Neural progenitor cell (in vitro differentiated cells): ENCODE results near the gene PPM1H. TPM values are rescaled to one million over a fixed set of nuclear protein-coding genes. Genes with fewer than 3 reads are reported as not detected.

Source experiments
- DNase-seq: peaks from one replicate; pipeline ENCODE4 v3.0.0-alpha.2; 2016; ENCODE audit warnings: low spot score
- H2AFZ ChIP-seq: fragments of 200-600 bp; sonication (generic); replicated peaks from 2 replicates; pipeline ENCODE4 v1.6.1; 2016; ENCODE audit warnings: antibody characterized with exemption
- H3F3A ChIP-seq: fragments of 200-600 bp; sonication (generic); 2 replicates; pipeline ENCODE4 v1.6.1; 2016; ENCODE audit warnings: antibody characterized with exemption, low read depth
- H3K27ac ChIP-seq: fragments of 200-600 bp; sonication (generic); 2 replicates; pipeline ENCODE4 v1.5.1; 2016; ENCODE audit warnings: mild to moderate bottlenecking
- H3K27me3 ChIP-seq: fragments of 200-600 bp; sonication (generic); 2 replicates; pipeline ENCODE4 v1.6.1; 2016; ENCODE audit warnings: mild to moderate bottlenecking, moderate library complexity
- H3K36me3 ChIP-seq: fragments of 200-600 bp; sonication (generic); 2 replicates; pipeline ENCODE4 v1.5.1; 2016
- H3K4me1 ChIP-seq: fragments of 200-600 bp; sonication (generic); 2 replicates; pipeline ENCODE4 v1.6.1; 2016; ENCODE audit warnings: mixed run types
- H3K4me2 ChIP-seq: fragments of 200-600 bp; sonication (generic); 2 replicates; pipeline ENCODE4 v1.6.1; 2016
- H3K4me3 ChIP-seq: fragments of 200-600 bp; sonication (generic); 2 replicates; pipeline ENCODE4 v1.5.1; 2016
- H3K79me2 ChIP-seq: fragments of 200-600 bp; sonication (generic); 2 replicates; pipeline ENCODE4 v1.6.1; 2016; ENCODE audit warnings: low read depth
- H3K9ac ChIP-seq: fragments of 200-600 bp; sonication (generic); 2 replicates; pipeline ENCODE4 v1.6.1; 2016
- H3K9me3 ChIP-seq: fragments of 200-600 bp; sonication (generic); 2 replicates; pipeline ENCODE4 v1.5.1; 2016; ENCODE audit warnings: low read depth
- H4K20me1 ChIP-seq: fragments of 200-600 bp; sonication (generic); 2 replicates; pipeline ENCODE4 v1.6.1; 2016; ENCODE audit warnings: low read depth
- H3K27ac Mint-ChIP-seq: 3 replicates; pipeline ENCODE4 v1.8.0; 2021; ENCODE audit warnings: mixed read lengths
- H3K27me3 Mint-ChIP-seq: 2 replicates; pipeline ENCODE4 v1.8.0; 2022; ENCODE audit warnings: low read depth, mild to moderate bottlenecking, inconsistent platforms, moderate library complexity, mixed read lengths; ENCODE audit not compliant: insufficient read depth
- H3K36me3 Mint-ChIP-seq: 3 replicates; pipeline ENCODE4 v1.8.0; 2021; ENCODE audit warnings: mixed read lengths
- H3K4me1 Mint-ChIP-seq: 3 replicates; pipeline ENCODE4 v1.8.0; 2021; ENCODE audit warnings: mixed read lengths
- H3K4me3 Mint-ChIP-seq: 3 replicates; pipeline ENCODE4 v1.8.0; 2021; ENCODE audit warnings: mild to moderate bottlenecking, moderate library complexity, mixed read lengths
- H3K9me3 Mint-ChIP-seq: 3 replicates; pipeline ENCODE4 v1.8.0; 2020; ENCODE audit warnings: mixed read lengths
- CTCF ChIP-seq: fragments of 200-600 bp; sonication (generic); IDR thresholded peaks from 2 replicates; pipeline ENCODE4 v1.5.1; 2017; ENCODE audit warnings: antibody characterized with exemption, mild to moderate bottlenecking
- EZH2 ChIP-seq: fragments of 200-600 bp; sonication (generic); IDR thresholded peaks from 2 replicates; pipeline ENCODE4 v1.6.1; 2017; ENCODE audit warnings: antibody characterized with exemption, mild to moderate bottlenecking, moderate library complexity
- EZH2phosphoT487 ChIP-seq: fragments of 200-600 bp; sonication (generic); IDR thresholded peaks from 2 replicates; pipeline ENCODE4 v1.6.1; 2017; ENCODE audit warnings: antibody characterized with exemption
- total RNA-seq: library from RNA; depleted of rRNA; stranded (reverse); fragments of >200 nt; gene quantifications from 2 replicates; pipeline ENCODE4 v1.2.3, GENCODE V29; 2015; ENCODE audit warnings: low replicate concordance

Gene PPM1H
- total RNA-seq, 1 donor from 2014 or later, result 4.6 TPM

- no peaks in the 10 kb centered on the region for H3K9me3 ChIP-seq
- TF ChIP-seq CTCF (no peak), EZH2phosphoT487 (no peak), EZH2 (no peak)
- no peak overlapping the region for H3K9ac ChIP-seq
- H3K79me2 ChIP-seq, result no peaks in the 10 kb centered on the region
- no peaks in the 10 kb centered on the region for H3K36me3 ChIP-seq
- Mint-ChIP-seq H3K36me3 (no peaks in the 10 kb centered on the region), H3K4me3 (no peak overlapping the region), H3K4me1 (peaks cover 36% of the 10 kb centered on the region), H3K27ac (no peak overlapping the region), H3K9me3 (peaks cover 2% of the 10 kb centered on the region), H3K27me3 (no peaks in the 10 kb centered on the region)
- H3K4me3 ChIP-seq, result no peak overlapping the region
- no peak for DNase-seq
- no peak overlapping the region for H2AFZ ChIP-seq
- peaks cover 5% of the 10 kb centered on the region for H3F3A ChIP-seq
- H3K27ac ChIP-seq, result no peak overlapping the region
- no peak overlapping the region for H3K4me2 ChIP-seq
- no peaks in the 10 kb centered on the region for H3K27me3 ChIP-seq
- H3K4me1 ChIP-seq, result peaks cover 20% of the 10 kb centered on the region
- no peaks in the 10 kb centered on the region for H4K20me1 ChIP-seq
Measured at GRCh38 chr12:62856454-62856853, 78.5 kb downstream of the PPM1H start.

- no peak overlapping the region for H3K27ac Mint-ChIP-seq
Measured at GRCh38 chr12:62854024-62854423, 80.9 kb downstream of the PPM1H start.

GRCh38 chr12:62849398-62849797 is 85.6 kb downstream of the PPM1H start:
- Mint-ChIP-seq H3K27me3 (peaks cover 2% of the 10 kb centered on the region), H3K27ac (no peak overlapping the region)
- TF ChIP-seq CTCF (no peak), EZH2 (no peak), EZH2phosphoT487 (no peak)

More at GRCh38 chr12:62854024-62854423, 80.9 kb downstream of the PPM1H start:
- Histone ChIP-seq H3K4me2 (no peak overlapping the region), H3K79me2 (no peaks in the 10 kb centered on the region), H3K36me3 (no peaks in the 10 kb centered on the region), H3K9ac (no peak overlapping the region), H3K27me3 (no peaks in the 10 kb centered on the region), H3K4me3 (no peak overlapping the region), H3F3A (no peaks in the 10 kb centered on the region), H3K9me3 (no peaks in the 10 kb centered on the region), H2AFZ (no peak overlapping the region), H3K27ac (no peak overlapping the region), H3K4me1 (peaks cover 2% of the 10 kb centered on the region), H4K20me1 (no peaks in the 10 kb centered on the region)
- H3K4me3 Mint-ChIP-seq, result no peak overlapping the region
- peaks cover 2% of the 10 kb centered on the region for H3K9me3 Mint-ChIP-seq
- H3K27me3 Mint-ChIP-seq, result no peaks in the 10 kb centered on the region
- peaks cover 2% of the 10 kb centered on the region for H3K36me3 Mint-ChIP-seq
- no peak for TF ChIP-seq CTCF
- no peak for TF ChIP-seq EZH2phosphoT487
- TF ChIP-seq EZH2, result no peak
- DNase-seq, result no peak
- H3K4me1 Mint-ChIP-seq, result peaks cover 14% of the 10 kb centered on the region

More at GRCh38 chr12:62849398-62849797, 85.6 kb downstream of the PPM1H start:
- Mint-ChIP-seq H3K4me1 (peaks cover 10% of the 10 kb centered on the region), H3K4me3 (no peak overlapping the region), H3K9me3 (peaks cover 2% of the 10 kb centered on the region), H3K36me3 (peaks cover 6% of the 10 kb centered on the region)
- Histone ChIP-seq H3K4me2 (no peak overlapping the region), H3K36me3 (no peaks in the 10 kb centered on the region), H3K9ac (no peak overlapping the region), H3K9me3 (no peaks in the 10 kb centered on the region), H4K20me1 (no peaks in the 10 kb centered on the region), H3K4me1 (peaks cover 2% of the 10 kb centered on the region), H3K27ac (no peak overlapping the region), H3F3A (no peaks in the 10 kb centered on the region), H3K79me2 (no peaks in the 10 kb centered on the region), H3K27me3 (no peaks in the 10 kb centered on the region), H3K4me3 (no peak overlapping the region), H2AFZ (no peak overlapping the region)
- DNase-seq, result no peak
